Activated CD8-positive, alpha-beta T cell treated with anti-CD3 and anti-CD28 coated beads for 36 hours (primary cell): Measurements from ENCODE around the gene SUPT3H. TPM values are rescaled to one million over a fixed set of nuclear protein-coding genes. Genes with fewer than 3 reads are reported as not detected.

Experiments used
- ATAC-seq: fragments of 200-7000 bp; cut with Tn5 transposase; one replicate; pipeline ENCODE4 v1.10.0; 2021; ENCODE audit warnings: mild to moderate bottlenecking, moderate library complexity
- CTCF ChIA-PET: fragments of 350-600 bp; sonication (Branson Sonifier 250); formaldehyde crosslinking; loops from one replicate; lab custom pipeline; 2021; ENCODE audit warnings: antibody characterized with exemption; lab: Charles Lee
- POLR2A ChIA-PET: fragments of 350-600 bp; sonication (Branson Sonifier 250); formaldehyde crosslinking; loops from one replicate; lab custom pipeline; 2021; ENCODE audit warnings: antibody characterized with exemption; lab: Charles Lee
- DNase-seq: peaks from one replicate; pipeline ENCODE4 v3.0.0-alpha.2; 2020
- H3K27ac Mint-ChIP-seq: one replicate; pipeline ENCODE4 v1.8.0; 2021; ENCODE audit warnings: mild to moderate bottlenecking, mixed read lengths
- H3K27me3 Mint-ChIP-seq: one replicate; pipeline ENCODE4 v1.8.0; 2021; ENCODE audit warnings: mixed read lengths
- H3K36me3 Mint-ChIP-seq: one replicate; pipeline ENCODE4 v1.8.0; 2021; ENCODE audit warnings: low read depth, mixed read lengths
- H3K4me1 Mint-ChIP-seq: one replicate; pipeline ENCODE4 v1.8.0; 2021; ENCODE audit warnings: low read depth, mixed read lengths
- H3K4me3 Mint-ChIP-seq: one replicate; pipeline ENCODE4 v1.8.0; 2021; ENCODE audit warnings: mild to moderate bottlenecking, moderate library complexity, mixed read lengths
- H3K9me3 Mint-ChIP-seq: one replicate; pipeline ENCODE4 v1.8.0; 2021; ENCODE audit warnings: mixed read lengths
- intact Hi-C: fragments of 100-400 bp; cut with micrococcal nuclease; formaldehyde crosslinking; loops from one replicate; pipeline ENCODE4 v1.10.0; 2022
- microRNA-seq: library from miRNA; unstranded; fragments of <30 nt; microRNA quantifications from one replicate; pipeline ENCODE4 v1.2.0, GENCODE V29; 2022; ENCODE audit warnings: borderline microRNAs expressed, borderline replicate concordance
- total RNA-seq, 2 experiments: library from RNA; stranded (reverse); gene quantifications; one replicate each; pipeline ENCODE4 v1.2.3, GENCODE V29; 2021
- TF ChIP-seq, protein P1 (sequence below): fragments of 200-600 bp; IDR thresholded peaks from one replicate; pipeline ENCODE4 v1.8.0; 2022; ENCODE audit warnings: antibody characterized with exemption, mild to moderate bottlenecking

SUPT3H gene
- total RNA-seq, 2 experiments from 2014 or later: 20.0 to 20.2 TPM

DNA sequence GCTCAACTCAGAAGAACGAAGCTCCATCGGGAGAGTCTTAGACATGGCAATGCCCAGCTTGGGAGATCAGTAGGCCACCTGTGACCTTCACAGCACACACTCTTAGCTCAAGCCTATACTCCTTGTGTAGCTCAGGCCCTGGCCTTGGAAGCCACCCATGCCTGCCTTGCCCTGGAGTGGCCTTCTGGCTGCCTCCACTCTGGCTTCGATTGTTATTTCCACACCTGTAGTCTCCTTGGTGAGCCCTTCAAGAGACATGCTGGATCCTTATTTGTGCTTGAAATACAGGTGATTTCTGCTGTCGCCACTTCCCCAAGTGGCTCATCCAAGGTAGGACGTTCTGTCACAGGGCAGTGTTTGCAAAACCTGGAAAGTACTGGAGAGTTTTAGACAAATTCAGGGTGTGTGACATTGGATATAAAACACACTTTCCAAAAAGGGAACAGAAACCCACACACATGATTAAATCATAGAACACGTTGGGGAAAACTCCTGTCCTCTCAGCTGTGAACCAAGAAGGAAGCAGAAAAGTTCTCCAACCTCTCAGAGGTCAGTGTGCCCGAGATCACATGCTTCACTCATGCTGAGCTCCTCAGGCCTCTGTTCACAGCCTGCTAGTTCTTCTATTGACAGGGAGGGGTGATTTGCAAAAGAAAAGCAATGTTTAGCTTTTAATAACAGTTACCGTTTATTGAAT, 598.5 kb downstream of the SUPT3H start:
- DNase-seq (no peak), ATAC-seq (no peak)
- H3K27ac Mint-ChIP-seq: no peak overlapping the region
- H3K4me3 Mint-ChIP-seq: no peak overlapping the region
- intact Hi-C loops: no loop called here
- ChIA-PET CTCF (interaction anchor here (1.3 kb wide), 1 partner anchor 10 kb away, joined by 3 read pairs; no protein-coding TSS in a partner anchor), POLR2A (no interaction called here)
- H3K9me3 Mint-ChIP-seq: peaks cover 3% of the 10 kb centered on the region
- H3K36me3 Mint-ChIP-seq: no peaks in the 10 kb centered on the region
- TF ChIP-seq, protein P1, sequence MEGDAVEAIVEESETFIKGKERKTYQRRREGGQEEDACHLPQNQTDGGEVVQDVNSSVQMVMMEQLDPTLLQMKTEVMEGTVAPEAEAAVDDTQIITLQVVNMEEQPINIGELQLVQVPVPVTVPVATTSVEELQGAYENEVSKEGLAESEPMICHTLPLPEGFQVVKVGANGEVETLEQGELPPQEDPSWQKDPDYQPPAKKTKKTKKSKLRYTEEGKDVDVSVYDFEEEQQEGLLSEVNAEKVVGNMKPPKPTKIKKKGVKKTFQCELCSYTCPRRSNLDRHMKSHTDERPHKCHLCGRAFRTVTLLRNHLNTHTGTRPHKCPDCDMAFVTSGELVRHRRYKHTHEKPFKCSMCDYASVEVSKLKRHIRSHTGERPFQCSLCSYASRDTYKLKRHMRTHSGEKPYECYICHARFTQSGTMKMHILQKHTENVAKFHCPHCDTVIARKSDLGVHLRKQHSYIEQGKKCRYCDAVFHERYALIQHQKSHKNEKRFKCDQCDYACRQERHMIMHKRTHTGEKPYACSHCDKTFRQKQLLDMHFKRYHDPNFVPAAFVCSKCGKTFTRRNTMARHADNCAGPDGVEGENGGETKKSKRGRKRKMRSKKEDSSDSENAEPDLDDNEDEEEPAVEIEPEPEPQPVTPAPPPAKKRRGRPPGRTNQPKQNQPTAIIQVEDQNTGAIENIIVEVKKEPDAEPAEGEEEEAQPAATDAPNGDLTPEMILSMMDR: no peak
- H3K27me3 Mint-ChIP-seq: no peaks in the 10 kb centered on the region
- H3K4me1 Mint-ChIP-seq: no peaks in the 10 kb centered on the region

Small RNAs within 50 kb of the gene (microRNA-seq; reads per million reads assigned to microRNA genes)
- not detected for gene MIR586

Other genes starting within 250 kb of the SUPT3H start
- 1 to 10 TPM; 8.0 to 9.3 TPM for gene RUNX2, start 49.6 kb downstream of the SUPT3H start, total RNA-seq